Duodenal mucosa (tissue), 2 donors: ENCODE measurements around the gene ARHGAP25.

ENCODE experiments used
- H3K27ac ChIP-seq: one replicate; pipeline ENCODE4 v1.7.0; 2013; ENCODE audit warnings: low read depth, low read length
- H3K27me3 ChIP-seq, 2 donors: one replicate each; pipeline ENCODE4 v1.7.0; 2013; ENCODE audit warnings: low read length in 2 of 2, control low read depth in 1 of 2; ENCODE audit not compliant: insufficient read depth in 2 of 2, control insufficient read depth in 1 of 2
- H3K36me3 ChIP-seq, 2 donors: one replicate each; pipeline ENCODE4 v1.7.0; 2013; ENCODE audit warnings: low read length in 2 of 2, control low read depth in 1 of 2; ENCODE audit not compliant: insufficient read depth in 2 of 2, control insufficient read depth in 1 of 2
- H3K4me1 ChIP-seq, 2 donors: one replicate each; pipeline ENCODE4 v1.7.0; 2013; ENCODE audit warnings: low read length in 2 of 2, control low read depth in 1 of 2; ENCODE audit not compliant: insufficient read depth in 2 of 2, control insufficient read depth in 1 of 2
- H3K4me3 ChIP-seq, 2 donors: one replicate each; pipeline ENCODE4 v1.7.0; 2013; ENCODE audit warnings: low read length in 2 of 2, low read depth in 1 of 2
- H3K9ac ChIP-seq, 2 donors: one replicate each; pipeline ENCODE4 v1.7.0; 2013; ENCODE audit warnings: low read length in 2 of 2, low read depth in 1 of 2
- H3K9me3 ChIP-seq, 2 donors: one replicate each; pipeline ENCODE4 v1.7.0; 2013; ENCODE audit warnings: low read length in 2 of 2, control low read depth in 1 of 2; ENCODE audit not compliant: control insufficient read depth in 1 of 2

The ARHGAP25 gene

GRCh38 chr2:68734688-68735525, at the start of gene ARHGAP25:
Gene ARHGAP25, plus strand, starts transcription at chr2:68734811. Its CDS starts 389 bp downstream, at chr2:68735200.
- Histone ChIP-seq H3K9ac (peak within 1 kb of the TSS; percentile 60 to 79), H3K9me3 (no peaks in the 10 kb centered on the region), H3K27me3 (no peaks in the 10 kb centered on the region), H3K27ac (peak within 1 kb of the TSS; percentile 15), H3K36me3 (no peaks in the 10 kb centered on the region), H3K4me3 (peak within 1 kb of the TSS; percentile 53 to 68), H3K4me1 (peaks cover 25 to 34% of the 10 kb centered on the region in 2 donors)

GRCh38 chr2:68686178-68686577, 48.4 kb upstream of the ARHGAP25 start:
- Histone ChIP-seq H3K9ac (no peak overlapping the region), H3K9me3 (no peaks in the 10 kb centered on the region), H3K36me3 (no peaks in the 10 kb centered on the region), H3K27me3 (no peaks in the 10 kb centered on the region), H3K27ac (no peak overlapping the region), H3K4me1 (no peaks in the 10 kb centered on the region), H3K4me3 (no peak overlapping the region)

GRCh38 chr2:68687018-68687417, 47.6 kb upstream of the ARHGAP25 start:
- Histone ChIP-seq H3K4me3 (no peak overlapping the region), H3K9me3 (no peaks in the 10 kb centered on the region), H3K27ac (no peak overlapping the region), H3K4me1 (no peaks in the 10 kb centered on the region), H3K36me3 (no peaks in the 10 kb centered on the region), H3K27me3 (no peaks in the 10 kb centered on the region), H3K9ac (no peak overlapping the region)

GRCh38 chr2:68689553-68690537, 44.8 kb upstream of the ARHGAP25 start:
- no peaks in the 10 kb centered on the region for H3K9me3 ChIP-seq
- H3K36me3 ChIP-seq, result no peaks in the 10 kb centered on the region
- no peak overlapping the region for H3K9ac ChIP-seq
- no peak overlapping the region for H3K27ac ChIP-seq
- H3K4me1 ChIP-seq, result no peaks in the 10 kb centered on the region
- H3K27me3 ChIP-seq, result no peaks in the 10 kb centered on the region
- no peak overlapping the region for H3K4me3 ChIP-seq

GRCh38 chr2:68690851-68691250, 43.8 kb upstream of the ARHGAP25 start:
- no peaks in the 10 kb centered on the region for H3K36me3 ChIP-seq
- no peak overlapping the region for H3K27ac ChIP-seq
- no peak overlapping the region for H3K4me3 ChIP-seq
- H3K4me1 ChIP-seq, result no peaks in the 10 kb centered on the region
- H3K27me3 ChIP-seq, result no peaks in the 10 kb centered on the region
- no peak overlapping the region for H3K9ac ChIP-seq
- no peaks in the 10 kb centered on the region for H3K9me3 ChIP-seq

- no peaks in the 10 kb centered on the region for H3K36me3 ChIP-seq
- H3K9ac ChIP-seq, result no peak overlapping the region
- H3K4me3 ChIP-seq, result no peak overlapping the region
- no peak overlapping the region for H3K27ac ChIP-seq
- H3K9me3 ChIP-seq, result no peaks in the 10 kb centered on the region
- no peaks in the 10 kb centered on the region for H3K27me3 ChIP-seq
- no peaks in the 10 kb centered on the region for H3K4me1 ChIP-seq
These were observed 42.1 kb upstream of the ARHGAP25 start for GRCh38 chr2:68692511-68692910.

- H3K27me3 ChIP-seq, result no peaks in the 10 kb centered on the region
- H3K27ac ChIP-seq, result no peak overlapping the region
- H3K4me3 ChIP-seq, result no peak overlapping the region
- H3K36me3 ChIP-seq, result no peaks in the 10 kb centered on the region
- H3K9me3 ChIP-seq, result no peaks in the 10 kb centered on the region
- no peaks in the 10 kb centered on the region for H3K4me1 ChIP-seq
- H3K9ac ChIP-seq, result no peak overlapping the region
These were observed 40.7 kb upstream of the ARHGAP25 start for GRCh38 chr2:68693951-68694350.

- H3K27me3 ChIP-seq, result no peaks in the 10 kb centered on the region
- no peak overlapping the region for H3K4me3 ChIP-seq
- no peak overlapping the region for H3K27ac ChIP-seq
- no peaks in the 10 kb centered on the region for H3K36me3 ChIP-seq
- H3K9me3 ChIP-seq, result peaks cover 0 to 2% of the 10 kb centered on the region in 2 donors
- H3K9ac ChIP-seq, result no peak overlapping the region
- no peaks in the 10 kb centered on the region for H3K4me1 ChIP-seq
These were observed 38.6 kb upstream of the ARHGAP25 start for GRCh38 chr2:68695971-68696370.

GRCh38 chr2:68696554-68696953, 38.1 kb upstream of the ARHGAP25 start:
- H3K36me3 ChIP-seq, result no peaks in the 10 kb centered on the region
- no peaks in the 10 kb centered on the region for H3K4me1 ChIP-seq

More at GRCh38 chr2:68696554-68696953, 38.1 kb upstream of the ARHGAP25 start:
- Histone ChIP-seq H3K9ac (no peak overlapping the region), H3K27me3 (no peaks in the 10 kb centered on the region), H3K4me3 (no peak overlapping the region), H3K27ac (no peak overlapping the region), H3K9me3 (peaks cover 0 to 2% of the 10 kb centered on the region in 2 donors)
